CD4-positive, alpha-beta T cell treated with Interleukin-17A for 1 hour (primary cell): ENCODE results near the gene TFG.

Source experiments
- DNase-seq: peaks from one replicate; pipeline ENCODE4 v3.0.0-alpha.2; 2020

Gene TFG

DNA sequence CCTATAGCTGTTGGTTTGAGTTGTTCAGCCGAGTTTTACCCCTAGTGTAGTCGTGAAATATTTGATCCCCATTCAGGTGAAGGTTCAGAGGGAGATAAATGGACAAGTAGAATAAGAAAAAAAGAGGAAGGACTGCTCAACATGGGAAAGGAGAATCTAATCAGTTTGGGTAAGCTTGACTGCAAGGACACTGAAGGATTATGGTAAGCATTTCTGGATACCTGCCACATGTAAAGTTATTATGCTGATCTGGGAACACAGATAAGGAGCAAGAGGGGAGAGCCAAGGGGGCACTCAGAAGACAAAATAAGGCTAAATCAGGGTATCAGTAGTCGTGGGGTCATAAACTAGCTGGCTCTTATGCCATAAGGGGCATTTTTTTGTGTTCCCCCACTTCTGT lies 49.9 kb downstream of the TFG start:
- DNase-seq, result no peak

- no peak for DNase-seq
Observed at GRCh38 chr3:100759950-100760349, 50.7 kb downstream of the TFG start.

GRCh38 chr3:100760377-100760776 lies 51.1 kb downstream of the TFG start:
- no peak for DNase-seq

DNA sequence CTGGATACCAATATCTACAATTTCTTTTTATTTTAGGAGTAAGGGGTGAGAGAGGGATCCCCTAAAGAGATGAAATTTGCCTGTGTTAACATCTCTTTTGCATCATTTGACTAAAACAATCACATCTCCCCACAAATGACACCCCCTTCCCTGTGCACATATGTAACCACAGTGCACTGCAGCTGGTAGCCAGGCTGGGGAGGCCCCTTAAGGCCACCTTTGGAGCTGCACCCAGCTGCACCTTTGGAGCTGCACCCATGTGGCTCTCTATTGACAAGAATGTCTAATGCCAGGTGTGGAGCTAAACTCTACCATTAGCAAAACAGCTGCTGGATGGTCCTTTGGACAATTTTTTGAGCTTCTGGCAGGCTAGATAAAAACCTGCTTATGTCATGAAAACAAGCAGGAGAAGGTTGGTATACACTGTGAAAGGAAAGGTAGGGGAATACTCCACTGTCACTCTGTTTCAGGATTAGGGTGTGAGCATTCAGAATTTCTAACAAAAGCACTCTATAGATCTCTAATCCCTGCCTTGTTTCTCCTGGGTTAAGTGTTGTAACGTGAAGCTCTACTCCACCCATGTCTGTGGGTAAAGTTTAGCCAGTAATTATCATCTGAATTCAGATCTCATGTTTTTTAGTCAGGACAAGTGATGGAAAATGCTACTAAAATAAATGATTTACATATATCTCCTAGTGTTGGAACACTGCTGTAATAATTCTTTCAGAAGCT lies 52.1 kb downstream of the TFG start:
- peak; percentile 6 for DNase-seq

DNA sequence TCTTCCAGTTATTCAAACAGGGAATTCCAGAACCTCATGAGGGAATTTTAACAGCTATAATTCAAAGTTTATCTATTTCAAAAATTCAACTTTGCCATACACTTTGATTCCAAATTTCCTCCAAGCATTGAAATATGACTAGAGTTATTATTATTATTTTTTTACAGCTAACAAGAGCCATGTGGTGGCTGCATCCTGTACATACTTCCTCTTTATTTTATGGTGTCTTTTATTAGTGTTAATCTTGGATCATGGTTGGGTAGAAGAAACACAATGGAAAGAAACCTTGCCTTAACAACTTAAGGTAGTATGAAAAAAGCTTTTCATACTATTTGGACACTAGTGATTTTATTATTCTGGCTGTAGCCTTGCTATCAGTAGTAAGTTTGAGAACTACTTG lies 52.7 kb downstream of the TFG start:
- DNase-seq, result no peak

- no peak for DNase-seq
Observed at GRCh38 chr3:100765437-100765975, 56.2 kb downstream of the TFG start.

- DNase-seq, result no peak
Observed at GRCh38 chr3:100766069-100766468, 56.8 kb downstream of the TFG start.

- DNase-seq, result no peak
Observed at GRCh38 chr3:100769693-100770092, 60.4 kb downstream of the TFG start.

GRCh38 chr3:100775226-100775625 lies 65.9 kb downstream of the TFG start:
- DNase-seq, result no peak

- no peak for DNase-seq
Observed at GRCh38 chr3:100775669-100776068, 66.4 kb downstream of the TFG start.

DNA sequence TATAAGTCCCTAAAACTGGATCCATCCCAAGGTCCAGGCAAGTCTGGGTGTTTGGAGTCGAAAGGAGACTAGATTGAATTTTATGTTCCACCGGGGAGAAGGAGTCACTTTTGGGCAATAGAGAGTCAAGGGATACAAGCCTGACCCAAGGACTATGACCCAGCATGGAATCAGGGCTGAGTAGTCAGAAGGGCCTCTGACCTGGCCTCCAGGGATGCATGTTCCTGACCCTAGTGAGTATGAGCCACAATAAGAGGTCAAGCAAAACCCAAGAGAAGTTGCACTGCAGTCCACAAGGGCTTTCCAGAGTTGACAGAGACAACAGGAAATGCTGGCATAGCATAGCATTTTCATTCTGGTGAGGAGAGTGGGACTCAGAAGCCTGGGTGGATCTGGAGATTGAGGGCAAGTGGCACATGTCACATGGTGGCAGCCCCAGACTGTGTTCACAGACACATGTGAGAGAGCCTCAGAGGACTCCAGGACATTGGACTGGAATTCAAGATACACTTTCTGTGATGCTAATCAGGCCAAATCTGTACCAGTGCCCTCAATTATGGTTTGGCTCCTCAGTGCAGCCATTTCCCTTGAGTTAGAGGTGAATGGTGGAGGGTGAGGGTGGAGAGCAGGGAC lies 66.9 kb downstream of the TFG start:
- DNase-seq, result no peak

DNA sequence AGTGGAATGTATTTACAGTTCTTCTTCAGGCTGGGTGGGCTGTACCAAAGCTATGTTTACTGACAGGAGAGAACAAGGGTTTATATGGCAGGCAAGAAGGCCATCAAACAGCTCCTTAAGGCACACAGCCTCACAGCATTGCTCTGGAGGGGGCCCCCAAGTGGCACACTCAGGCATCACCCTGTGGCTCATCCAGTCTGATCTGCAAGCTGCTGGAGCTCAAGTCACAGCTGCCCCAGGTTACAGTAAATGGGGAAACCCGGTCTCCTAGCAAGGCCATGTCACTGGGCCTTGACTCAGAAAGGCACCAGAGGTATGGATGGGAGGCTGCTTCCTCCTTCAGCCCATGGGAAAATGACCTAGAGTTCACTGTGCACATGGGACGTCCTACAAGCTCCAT lies 67.5 kb downstream of the TFG start:
- DNase-seq, result no peak

DNA sequence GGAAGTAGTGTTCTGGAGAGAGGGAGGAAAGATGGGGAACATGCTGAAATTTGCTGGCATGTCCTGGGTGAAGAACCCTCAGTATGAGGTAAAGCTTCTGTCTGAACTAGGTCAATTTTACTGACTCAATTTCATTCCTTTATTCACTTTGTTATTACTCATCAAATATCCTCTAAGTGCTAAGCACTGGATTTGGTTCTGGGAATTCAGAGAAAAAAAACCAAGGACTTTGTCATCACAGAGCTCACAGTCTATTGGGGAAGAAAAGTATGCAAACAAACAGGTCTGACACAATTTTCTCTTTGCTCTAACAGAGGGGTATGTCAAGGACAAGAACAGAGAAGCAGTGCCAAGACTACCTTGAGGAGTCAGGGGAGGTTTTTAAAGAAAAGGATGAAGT lies 68.0 kb downstream of the TFG start:
- DNase-seq, result no peak

DNA sequence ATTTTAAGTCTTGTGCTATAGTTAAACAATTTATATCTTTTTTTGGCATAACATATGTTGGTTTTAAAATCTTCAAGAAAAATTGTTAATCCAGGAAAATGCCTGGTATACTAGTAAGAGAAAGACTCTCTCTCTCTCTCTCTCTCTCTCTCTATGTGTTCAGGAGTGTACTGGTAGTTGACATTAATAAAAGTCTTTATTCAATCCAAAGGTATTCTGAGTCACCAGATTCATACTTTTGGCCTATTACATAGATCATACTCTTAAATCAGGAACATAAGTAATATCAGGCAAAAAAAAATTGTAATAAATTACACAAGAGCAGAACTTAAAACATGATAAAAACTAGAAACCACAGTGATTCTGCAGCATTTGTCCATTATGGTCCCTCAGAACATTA lies 70.2 kb downstream of the TFG start:
- no peak for DNase-seq

DNA sequence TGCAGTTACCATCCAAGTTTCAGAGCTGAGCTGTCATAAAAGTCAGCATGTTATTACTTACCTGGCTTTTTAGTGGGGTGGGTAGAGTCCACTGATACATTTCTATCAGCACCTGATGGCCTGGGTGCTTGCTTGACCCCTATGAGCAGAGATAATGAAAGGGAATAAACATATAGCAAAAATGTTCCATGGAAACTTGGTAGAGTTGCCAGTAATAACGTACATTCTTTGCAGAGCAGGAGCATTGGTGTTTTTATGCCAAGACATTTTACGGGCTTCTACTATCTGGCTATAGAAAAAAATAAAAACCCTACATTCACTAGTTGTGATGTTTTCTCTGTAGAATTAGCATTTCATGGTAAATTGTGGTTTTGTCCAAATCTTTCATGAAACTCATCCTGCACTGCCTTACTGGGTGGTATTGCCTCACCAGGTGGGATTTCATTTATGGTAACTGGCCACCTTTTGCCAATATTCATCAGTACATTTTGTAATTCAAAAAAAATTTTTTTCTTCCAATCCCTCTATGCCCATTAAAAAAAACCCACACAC lies 70.9 kb downstream of the TFG start:
- no peak for DNase-seq

DNA sequence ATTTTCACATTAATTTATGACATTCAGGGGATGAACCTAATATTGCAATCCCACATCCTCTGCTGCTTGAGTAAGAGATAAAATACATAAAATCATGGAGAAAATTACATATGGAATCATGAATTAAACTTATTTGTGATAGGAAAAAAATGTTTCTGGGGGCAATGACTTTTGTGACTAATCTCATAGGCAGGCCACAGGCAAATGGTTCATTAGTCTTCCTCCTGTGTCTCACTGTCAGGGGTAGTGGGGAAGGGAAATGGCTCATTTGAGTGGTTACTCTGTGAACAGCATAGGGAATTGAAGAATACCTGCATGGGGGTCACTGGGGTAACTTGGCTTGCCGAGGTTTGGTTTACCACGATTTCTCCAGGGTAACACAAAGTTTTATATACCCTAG lies 72.0 kb downstream of the TFG start:
- no peak for DNase-seq

GRCh38 chr3:100782348-100782747 lies 73.1 kb downstream of the TFG start:
- no peak for DNase-seq

GRCh38 chr3:100782906-100783305 lies 73.6 kb downstream of the TFG start:
- DNase-seq, result no peak

DNA sequence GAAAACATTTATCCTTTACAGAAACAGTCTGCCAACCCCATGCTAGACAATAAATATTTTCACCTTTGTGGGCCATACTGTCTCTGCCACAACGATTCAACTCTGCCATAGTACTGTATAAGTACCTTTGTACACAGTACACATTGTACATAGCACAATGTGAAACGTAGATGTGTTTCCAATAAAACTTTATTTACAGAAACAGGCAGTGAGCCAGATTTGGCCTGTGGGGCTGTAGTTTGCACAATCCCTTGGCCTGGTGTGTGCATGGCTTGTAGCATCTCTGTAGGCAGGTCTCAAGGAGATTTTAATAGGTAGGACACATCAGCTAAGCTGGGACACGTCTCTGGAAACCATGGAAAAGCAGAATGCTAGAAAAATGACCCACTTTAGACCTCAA lies 74.3 kb downstream of the TFG start:
- DNase-seq, result no peak

DNA sequence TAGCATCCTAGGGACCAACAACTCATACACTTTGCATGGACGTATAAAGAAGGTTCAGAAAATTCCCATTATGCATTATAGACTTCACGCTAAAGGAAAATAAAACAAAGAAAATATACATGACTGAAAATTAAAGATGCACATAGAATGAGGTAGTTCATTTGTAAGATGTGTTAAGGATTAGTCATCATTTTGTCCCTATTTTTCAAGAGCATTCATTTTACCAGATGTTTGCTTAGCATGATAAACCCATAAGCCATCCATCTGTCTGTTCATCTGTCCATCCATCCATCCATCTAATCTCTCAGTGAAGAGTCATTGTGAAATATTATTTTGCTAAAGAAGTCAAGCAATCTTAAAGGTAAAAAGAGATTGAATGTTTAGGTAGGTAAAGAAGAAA lies 80.3 kb downstream of the TFG start:
- DNase-seq, result no peak

- DNase-seq, result peak; percentile 3
Observed at GRCh38 chr3:100796556-100796955, 87.3 kb downstream of the TFG start.

- DNase-seq, result no peak
Observed at GRCh38 chr3:100798012-100798411, 88.7 kb downstream of the TFG start.
